GM23338 (cell line): ENCODE results near the gene SNRPB2.
A peak's percentile ranks its signal among the peaks of the same experiment; 100 is the strongest.

ENCODE experiments used
- CREB1 ChIP-seq: fragments of 250-450 bp; sonication (Bioruptor Pico); IDR thresholded peaks from 2 replicates; pipeline ENCODE4 v1.5.0; 2020; ENCODE audit warnings: low read depth, mild to moderate bottlenecking, moderate library complexity
- ETS1 ChIP-seq: IDR thresholded peaks from 2 replicates; pipeline ENCODE4 v1.6.1; 2016; ENCODE audit warnings: antibody characterized with exemption
- EZH2 ChIP-seq: fragments of 200-600 bp; sonication (generic); IDR thresholded peaks from one replicate; pipeline ENCODE4 v1.8.0; 2017; ENCODE audit warnings: antibody characterized with exemption, mild to moderate bottlenecking, low read depth; ENCODE audit not compliant: unreplicated experiment
- EZH2phosphoT487 ChIP-seq: fragments of 200-600 bp; sonication (generic); IDR thresholded peaks from one replicate; pipeline ENCODE4 v1.8.1; 2018; ENCODE audit warnings: antibody characterized with exemption; ENCODE audit not compliant: unreplicated experiment
- JUNB ChIP-seq: IDR thresholded peaks from one replicate; pipeline ENCODE4 v1.6.1; 2016; ENCODE audit warnings: antibody characterized with exemption; ENCODE audit not compliant: unreplicated experiment
- POLR2AphosphoS5 ChIP-seq: IDR thresholded peaks from 2 replicates; pipeline ENCODE4 v1.6.1; 2016; ENCODE audit warnings: antibody characterized with exemption, low read depth
- TF ChIP-seq, protein P1 (sequence below), 2 experiments: fragments of 200-600 bp in 1 of 2; sonication (generic) in 1 of 2; conservative IDR thresholded peaks; 2 replicates each; pipeline versions ENCODE4 v1.5.1 to v1.6.1; 2016 to 2017; ENCODE audit warnings: antibody characterized with exemption in 2 of 2, low read depth in 2 of 2, mild to moderate bottlenecking in 2 of 2, moderate library complexity in 1 of 2
- TF ChIP-seq, protein P2 (sequence below): IDR thresholded peaks from one replicate; pipeline ENCODE4 v1.6.1; 2018; ENCODE audit warnings: antibody characterized with exemption; ENCODE audit not compliant: unreplicated experiment

DNA sequence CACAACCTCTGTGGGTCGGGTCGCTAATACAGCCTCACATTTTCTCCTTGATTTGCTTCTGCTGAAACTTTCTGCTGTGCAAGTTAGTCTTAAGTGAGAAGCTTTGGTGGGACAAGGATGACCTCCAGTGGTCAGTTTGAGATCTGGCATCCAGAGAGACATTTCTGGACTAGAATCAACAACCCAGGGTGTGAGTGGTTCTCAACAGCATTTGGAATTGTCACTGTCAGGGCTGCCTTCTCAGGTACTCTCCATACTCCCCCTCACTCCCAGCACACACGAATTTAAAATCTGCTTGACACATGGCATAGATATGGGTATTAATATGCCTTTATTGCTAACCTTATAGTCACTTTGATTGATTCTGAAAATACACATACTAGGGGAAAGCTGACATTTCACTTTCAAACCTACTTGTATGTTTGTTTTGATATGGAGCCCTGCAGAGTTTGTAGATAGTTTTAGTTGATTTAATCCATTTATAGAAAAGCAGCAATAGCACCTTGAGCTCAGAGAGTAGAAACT, 31.5 kb downstream of the SNRPB2 start:
- TF ChIP-seq, protein P1, sequence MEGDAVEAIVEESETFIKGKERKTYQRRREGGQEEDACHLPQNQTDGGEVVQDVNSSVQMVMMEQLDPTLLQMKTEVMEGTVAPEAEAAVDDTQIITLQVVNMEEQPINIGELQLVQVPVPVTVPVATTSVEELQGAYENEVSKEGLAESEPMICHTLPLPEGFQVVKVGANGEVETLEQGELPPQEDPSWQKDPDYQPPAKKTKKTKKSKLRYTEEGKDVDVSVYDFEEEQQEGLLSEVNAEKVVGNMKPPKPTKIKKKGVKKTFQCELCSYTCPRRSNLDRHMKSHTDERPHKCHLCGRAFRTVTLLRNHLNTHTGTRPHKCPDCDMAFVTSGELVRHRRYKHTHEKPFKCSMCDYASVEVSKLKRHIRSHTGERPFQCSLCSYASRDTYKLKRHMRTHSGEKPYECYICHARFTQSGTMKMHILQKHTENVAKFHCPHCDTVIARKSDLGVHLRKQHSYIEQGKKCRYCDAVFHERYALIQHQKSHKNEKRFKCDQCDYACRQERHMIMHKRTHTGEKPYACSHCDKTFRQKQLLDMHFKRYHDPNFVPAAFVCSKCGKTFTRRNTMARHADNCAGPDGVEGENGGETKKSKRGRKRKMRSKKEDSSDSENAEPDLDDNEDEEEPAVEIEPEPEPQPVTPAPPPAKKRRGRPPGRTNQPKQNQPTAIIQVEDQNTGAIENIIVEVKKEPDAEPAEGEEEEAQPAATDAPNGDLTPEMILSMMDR (conservative IDR thresholded peaks at IDR 0.05; ENCODE audit: low read depth in 2 of 2): peak; percentile 83 to 93
- TF ChIP-seq EZH2phosphoT487: no peak
- TF ChIP-seq EZH2: no peak
- no peak for TF ChIP-seq CREB1 (CRISPR knock-in tag)
- TF ChIP-seq, protein P2, sequence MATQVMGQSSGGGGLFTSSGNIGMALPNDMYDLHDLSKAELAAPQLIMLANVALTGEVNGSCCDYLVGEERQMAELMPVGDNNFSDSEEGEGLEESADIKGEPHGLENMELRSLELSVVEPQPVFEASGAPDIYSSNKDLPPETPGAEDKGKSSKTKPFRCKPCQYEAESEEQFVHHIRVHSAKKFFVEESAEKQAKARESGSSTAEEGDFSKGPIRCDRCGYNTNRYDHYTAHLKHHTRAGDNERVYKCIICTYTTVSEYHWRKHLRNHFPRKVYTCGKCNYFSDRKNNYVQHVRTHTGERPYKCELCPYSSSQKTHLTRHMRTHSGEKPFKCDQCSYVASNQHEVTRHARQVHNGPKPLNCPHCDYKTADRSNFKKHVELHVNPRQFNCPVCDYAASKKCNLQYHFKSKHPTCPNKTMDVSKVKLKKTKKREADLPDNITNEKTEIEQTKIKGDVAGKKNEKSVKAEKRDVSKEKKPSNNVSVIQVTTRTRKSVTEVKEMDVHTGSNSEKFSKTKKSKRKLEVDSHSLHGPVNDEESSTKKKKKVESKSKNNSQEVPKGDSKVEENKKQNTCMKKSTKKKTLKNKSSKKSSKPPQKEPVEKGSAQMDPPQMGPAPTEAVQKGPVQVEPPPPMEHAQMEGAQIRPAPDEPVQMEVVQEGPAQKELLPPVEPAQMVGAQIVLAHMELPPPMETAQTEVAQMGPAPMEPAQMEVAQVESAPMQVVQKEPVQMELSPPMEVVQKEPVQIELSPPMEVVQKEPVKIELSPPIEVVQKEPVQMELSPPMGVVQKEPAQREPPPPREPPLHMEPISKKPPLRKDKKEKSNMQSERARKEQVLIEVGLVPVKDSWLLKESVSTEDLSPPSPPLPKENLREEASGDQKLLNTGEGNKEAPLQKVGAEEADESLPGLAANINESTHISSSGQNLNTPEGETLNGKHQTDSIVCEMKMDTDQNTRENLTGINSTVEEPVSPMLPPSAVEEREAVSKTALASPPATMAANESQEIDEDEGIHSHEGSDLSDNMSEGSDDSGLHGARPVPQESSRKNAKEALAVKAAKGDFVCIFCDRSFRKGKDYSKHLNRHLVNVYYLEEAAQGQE: no peak
- no peak for TF ChIP-seq JUNB
- TF ChIP-seq POLR2AphosphoS5: no peak
- TF ChIP-seq ETS1: no peak
